HG03442 (cell line): Measurements from ENCODE around the gene MXD4.
A peak's percentile ranks its signal among the peaks of the same experiment; 100 is the strongest.

Experiments used
- ATAC-seq: cut with Tn5 transposase; IDR thresholded peaks from one replicate; pipeline ENCODE4 v1.9.1; 2021; ENCODE audit warnings: mild to moderate bottlenecking, moderate library complexity; ENCODE audit not compliant: unreplicated experiment

The MXD4 gene, protein sequence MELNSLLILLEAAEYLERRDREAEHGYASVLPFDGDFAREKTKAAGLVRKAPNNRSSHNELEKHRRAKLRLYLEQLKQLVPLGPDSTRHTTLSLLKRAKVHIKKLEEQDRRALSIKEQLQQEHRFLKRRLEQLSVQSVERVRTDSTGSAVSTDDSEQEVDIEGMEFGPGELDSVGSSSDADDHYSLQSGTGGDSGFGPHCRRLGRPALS

DNA sequence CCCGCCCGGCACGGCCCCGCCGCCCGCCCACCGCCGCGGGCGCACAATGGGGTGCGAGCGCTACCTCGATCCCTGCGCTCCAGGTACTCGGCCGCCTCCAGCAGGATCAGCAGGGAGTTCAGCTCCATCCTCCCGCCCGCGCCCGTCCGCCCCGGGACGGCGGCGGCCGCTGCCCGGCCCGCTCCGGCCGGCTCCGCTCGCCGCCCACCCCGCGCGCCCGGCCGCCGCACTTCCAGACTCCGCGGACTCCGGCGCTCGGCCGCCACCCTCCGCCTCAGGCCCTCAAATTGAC, at the start of gene MXD4:
Gene MXD4, minus strand, starts transcription at position 257 of the 292 bp plus-strand sequence. Its CDS starts 129 bp downstream, at position 128.
- ATAC-seq, result peak; percentile 1

DNA sequence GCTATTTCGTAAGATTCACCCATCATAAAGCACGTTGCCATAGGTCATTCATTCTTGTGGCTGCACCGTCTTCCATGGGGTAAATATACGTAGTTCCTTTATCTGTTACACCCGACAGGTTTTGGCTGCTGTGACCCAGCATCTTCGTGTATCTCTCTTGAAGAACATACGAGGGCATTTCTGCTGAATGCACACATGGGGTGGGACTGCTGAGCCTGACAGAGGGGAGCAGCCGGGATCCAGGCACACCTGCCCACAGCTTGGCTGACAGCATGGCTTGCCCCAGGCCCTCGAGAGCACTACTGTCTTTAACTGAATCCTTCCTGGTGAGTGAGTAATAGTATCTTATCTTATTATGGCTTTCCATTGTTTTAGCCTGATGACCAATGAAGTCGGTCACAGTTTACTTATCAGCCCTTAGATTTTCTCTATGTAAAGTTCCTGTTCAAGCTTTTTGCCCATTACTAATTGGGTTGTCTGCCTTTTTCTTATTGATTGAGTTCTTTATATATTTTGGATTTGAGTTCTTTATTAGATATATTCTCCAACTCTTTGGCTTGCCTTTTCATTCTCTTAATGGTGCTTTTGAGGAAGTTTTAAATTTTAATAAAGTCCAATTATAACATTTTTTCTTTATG, 45.0 kb upstream of the MXD4 start:
- ATAC-seq, result no peak

DNA sequence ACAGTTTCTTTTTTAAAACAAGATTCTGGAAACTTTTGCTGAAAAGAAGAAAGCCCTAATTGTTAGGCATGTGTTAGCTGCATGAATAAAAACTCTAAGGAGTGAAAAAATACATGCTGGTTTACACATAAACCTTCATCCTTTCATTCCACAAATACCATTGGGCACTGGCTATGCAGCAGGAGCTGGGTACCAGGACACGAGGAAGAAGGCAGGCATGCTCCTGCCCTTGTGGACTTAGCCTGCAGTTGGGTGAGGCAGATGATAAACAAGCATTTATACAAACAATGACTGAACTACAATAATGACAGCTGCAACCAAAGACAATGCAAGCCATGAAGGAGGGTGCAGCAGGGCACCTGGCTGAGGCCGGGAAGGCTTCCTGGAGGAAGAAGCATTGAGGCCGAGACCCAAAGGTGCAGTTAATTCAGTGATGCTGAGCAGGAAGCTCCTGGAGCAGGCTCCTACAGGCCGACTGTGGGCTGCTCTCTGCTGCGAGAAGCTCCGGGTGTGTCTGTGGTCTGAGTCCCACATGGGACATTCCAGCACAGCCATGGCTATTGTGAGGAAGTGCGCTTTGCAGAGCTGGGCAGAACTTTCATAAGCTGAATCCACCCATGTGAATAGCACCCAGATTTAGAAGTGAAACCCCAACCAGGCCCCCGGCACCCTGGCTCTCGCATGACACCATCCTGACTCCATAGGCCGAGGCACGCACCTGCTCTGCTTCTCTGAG, 44.0 kb upstream of the MXD4 start:
- ATAC-seq, result no peak

DNA sequence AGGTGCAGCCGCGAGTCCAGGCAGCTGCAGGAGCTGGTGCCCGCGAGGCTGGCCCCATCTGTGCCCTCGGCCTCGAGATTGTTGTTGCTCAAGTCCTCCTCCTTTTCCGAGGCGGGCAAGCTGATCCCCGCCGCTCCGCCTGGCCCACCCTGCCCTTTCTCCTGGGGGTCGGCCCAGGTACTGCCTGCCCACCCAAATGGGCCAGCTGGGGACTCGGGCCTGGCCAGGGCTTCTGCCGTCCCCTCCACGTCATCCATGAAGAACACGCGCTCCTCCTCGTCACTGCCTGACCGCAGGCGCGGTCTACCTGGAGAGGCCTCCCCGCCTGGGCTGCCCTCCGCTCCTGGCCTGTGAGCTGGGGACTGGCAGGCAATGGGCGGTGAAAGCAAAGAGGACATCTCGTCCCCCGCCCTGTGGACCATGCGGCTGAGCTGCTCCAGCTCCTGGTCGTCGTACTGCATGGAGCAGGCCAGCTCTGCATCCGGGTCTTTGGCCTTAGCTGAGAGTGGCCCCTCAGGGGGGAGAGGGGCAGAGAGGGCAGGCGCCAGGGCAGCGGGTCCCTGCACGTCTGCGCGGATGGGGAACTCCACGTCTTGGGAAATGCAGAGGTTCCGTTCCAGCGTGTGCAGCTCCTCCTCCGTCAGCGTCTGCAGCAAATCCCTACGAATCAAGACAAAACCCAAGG, 43.1 kb upstream of the MXD4 start:
- no peak for ATAC-seq

DNA sequence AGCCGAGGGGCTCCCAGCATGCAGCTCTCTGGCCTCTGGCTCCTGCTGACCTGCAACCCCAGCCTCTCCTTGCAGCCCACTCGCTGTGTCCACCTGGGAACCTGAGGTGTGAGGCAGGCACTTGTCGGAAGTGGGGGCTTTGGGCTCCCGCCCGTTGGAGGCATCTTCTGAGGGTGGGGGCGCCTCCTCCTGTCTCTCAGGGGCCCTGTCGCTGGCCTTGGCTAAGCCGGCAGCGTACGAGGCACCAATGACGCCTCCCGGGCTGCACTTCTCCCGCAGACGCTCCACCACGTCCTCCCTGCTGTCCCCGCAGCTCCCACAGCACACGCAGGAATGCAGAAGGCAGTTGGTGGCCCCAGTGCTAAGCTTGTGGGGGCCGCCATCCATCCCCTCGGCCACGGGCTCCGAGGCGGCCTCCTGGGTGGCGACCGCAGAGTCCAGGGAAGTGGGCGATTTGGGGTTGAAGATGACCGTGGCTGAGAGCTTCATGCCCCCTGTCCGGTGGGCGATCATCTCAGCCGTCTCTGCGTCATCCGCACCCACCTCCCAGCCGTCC, 42.5 kb upstream of the MXD4 start:
- no peak for ATAC-seq

DNA sequence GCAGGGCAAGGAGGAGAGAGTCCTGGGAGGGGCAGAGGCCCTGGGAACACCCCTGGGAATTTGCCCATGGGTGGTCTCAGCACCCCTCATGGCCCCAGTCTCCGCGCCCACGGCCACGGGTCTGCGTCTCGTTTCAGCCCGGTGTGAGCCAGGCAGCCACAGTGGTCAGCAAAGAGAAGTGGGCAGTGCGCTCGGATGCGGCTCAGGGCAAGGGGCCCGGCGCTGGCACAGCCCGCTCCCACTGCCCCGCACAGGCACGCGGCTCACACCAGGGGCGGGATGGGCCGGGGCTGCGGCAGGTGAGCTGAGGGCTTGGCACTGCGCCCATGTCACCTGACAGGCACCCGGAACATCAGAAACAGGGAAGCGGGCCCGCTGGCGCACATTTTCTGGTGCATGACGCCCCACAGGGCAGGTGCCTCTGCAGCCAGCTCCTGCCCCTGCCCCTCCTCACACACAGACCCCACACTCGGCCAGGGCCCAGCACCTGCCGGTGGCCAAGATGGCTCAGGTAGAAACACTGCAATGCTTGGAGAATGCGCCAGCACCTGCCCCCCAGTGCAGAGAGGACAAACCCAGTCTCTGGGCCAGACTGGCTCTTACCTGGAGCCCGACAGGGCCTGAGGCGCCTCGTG, 41.9 kb upstream of the MXD4 start:
- ATAC-seq, result no peak

DNA sequence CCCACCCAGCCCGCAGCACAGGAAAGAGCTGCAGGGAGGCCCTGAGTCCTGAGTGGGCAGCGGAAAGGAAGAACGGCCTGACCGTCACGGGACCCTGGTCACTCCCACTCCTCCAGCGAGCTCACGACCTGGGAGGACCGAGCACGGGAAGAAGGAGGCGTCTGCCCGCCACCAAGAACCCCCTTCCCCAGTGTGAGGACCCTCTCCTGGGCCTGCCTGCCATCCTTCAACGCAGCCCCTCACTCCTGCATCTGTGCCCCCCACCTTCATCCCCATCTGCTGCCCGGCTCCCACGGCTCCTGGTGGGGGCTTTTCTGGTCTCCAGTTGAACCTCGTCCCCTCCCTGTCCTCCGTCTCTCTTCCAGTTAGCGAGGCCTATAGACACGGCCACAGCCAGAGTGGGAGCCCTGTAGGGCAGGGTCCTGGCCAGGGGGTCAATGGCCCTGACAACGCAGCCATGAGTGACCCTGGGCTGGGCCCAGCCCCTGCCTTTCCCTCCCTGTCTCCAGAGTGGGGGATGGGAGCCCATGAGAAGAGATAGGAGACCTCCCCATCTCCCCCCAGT, 41.3 kb upstream of the MXD4 start:
- ATAC-seq, result no peak

DNA sequence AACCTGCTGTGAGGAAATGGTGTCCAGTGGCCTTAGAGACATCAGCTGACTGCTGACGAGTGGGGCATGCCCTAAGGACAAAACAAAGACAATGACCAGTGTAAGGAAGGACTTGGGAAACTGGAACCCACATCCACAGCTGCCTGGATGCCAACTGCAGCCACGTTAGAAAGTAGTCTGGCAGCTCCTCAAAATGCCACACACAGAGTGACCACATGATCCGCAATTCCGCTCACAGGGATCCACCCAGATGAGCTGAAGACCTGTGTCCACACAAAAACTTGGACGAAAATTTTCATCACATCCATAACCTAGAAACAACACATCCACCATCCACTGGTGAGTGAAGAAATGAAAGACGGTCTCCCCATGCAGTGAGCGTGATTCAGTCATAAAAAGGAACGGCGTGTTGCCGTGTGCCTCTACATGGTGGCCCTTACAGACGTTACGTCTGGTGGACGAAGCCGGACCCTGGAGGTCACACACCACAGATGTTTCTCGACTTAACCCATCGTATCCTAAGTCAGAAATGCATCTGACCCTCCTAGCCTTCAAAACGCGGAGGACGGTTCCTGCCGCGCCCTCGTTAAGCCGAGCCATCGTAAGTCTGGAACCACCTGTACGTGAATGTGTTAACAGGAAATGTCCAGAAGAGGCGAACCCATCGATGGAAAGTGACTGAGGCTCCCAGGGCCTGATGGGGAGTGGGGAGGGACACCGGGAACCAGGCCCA, 40.6 kb upstream of the MXD4 start:
- ATAC-seq, result no peak

DNA sequence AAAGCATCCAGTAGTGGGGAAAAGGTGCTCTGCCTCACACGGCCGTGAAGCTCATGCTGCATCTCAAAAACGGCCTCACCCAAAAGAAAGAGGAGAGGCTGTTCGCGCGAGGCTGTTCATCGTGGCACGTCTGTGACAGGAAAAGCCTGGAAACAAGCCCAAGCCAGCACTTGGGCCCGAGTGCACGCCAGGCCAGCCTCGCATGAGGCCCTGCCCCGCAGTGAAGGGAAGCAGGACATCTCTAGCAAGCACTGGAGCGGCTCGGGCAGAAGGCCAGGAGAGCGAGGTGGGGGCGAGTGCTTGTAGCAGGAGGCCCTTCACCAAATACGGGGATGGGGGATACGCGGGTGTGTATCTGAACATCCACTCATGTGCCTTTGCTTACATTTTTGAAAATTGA, 39.9 kb upstream of the MXD4 start:
- ATAC-seq, result no peak

DNA sequence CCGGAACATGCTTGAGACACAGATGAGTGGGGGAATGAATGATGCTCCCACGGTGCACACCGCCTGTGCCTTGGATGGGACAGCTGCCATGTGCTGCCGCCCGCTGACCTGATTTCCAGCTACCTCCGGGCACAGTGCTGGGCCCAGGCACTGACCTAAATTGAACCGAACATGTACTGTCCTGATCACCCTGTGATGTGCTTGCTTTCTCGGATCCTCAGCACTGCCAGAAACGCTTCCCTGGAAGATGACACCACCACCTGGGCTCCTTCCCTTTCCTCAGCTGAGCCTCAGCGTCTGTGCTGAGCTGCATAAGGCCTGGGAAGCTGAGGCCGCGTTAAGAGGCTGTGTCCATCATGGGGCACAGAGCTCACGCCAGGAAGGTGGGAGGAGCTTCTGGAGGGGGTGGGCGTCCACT, 39.3 kb upstream of the MXD4 start:
- no peak for ATAC-seq

DNA sequence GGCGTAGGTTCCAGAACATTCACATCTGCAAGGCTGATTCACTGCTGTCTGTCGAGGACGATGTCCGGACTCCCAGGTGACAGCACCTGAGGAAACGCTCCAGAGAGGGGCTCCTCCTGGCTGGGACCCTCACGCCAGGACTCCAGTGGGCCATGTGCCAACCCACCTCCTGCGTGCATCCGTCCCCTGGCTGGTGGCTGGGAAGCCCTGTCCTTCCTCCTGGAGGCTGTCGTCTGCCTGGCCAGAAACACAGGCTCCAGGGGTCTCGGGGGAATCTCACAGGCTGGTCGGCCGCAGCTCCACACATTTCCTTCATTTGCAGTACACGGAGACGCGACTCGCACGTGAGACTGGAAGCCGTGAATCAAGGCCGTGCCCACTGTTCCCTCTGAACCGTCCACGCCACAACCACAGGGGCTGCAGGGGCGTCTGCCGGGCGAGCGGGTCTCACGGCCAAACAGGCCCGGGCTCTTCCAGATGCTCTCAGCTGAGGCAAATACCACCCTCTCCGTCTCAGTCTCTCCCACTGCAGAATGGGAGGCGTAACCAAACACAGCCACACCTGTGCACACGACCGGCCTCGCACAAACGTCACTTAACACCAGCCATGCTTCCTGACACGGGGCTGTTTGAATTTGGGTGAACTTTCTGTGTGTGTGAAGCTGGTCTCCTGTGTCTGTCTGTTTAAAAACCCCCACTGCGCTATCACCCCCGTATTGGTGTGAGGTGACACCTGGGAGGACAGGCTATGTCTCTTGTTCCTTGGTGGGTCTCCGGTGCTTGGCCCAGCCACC, 38.7 kb upstream of the MXD4 start:
- no peak for ATAC-seq

DNA sequence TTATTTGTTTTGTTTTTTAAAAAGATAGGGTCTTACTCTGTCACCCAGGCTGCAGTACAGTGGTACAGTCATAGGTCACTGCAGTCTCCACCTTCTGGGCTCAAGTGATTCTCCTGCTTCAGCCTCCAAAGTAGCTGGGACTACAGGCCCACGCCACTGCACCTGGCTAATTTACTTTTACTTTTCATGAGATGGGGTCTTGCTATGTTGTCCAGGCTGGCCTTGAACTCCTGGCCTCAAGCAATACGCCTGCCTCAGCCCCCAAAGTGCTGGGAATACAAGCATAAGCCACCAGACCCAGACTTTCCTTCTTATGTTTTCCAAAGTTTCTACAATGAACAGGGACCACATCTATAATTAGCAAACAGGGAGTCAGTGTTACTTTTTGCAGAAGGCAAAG, 37.9 kb upstream of the MXD4 start:
- ATAC-seq, result no peak

DNA sequence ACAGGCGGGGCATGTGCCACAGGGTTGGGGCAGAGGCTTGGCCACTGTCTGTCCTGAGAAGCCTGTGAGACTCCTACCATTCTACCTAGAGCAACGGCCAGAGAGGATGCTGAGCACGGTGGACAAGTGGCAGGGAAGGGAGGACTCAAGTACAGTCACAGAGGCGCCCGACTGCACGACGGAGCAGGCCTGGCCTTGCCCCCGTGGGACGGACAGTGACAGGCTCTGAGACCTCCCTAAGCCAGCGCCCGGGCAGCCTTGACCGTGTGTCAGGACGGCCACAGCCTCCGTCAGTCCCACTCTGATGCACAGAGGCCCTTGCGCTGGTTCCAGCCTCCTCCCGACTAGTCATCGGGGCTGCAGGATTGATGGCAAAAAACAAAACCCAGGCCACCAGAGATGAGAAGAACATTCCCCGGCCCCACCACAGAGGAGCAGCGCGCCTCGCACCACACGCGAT, 36.7 kb upstream of the MXD4 start:
- no peak for ATAC-seq

DNA sequence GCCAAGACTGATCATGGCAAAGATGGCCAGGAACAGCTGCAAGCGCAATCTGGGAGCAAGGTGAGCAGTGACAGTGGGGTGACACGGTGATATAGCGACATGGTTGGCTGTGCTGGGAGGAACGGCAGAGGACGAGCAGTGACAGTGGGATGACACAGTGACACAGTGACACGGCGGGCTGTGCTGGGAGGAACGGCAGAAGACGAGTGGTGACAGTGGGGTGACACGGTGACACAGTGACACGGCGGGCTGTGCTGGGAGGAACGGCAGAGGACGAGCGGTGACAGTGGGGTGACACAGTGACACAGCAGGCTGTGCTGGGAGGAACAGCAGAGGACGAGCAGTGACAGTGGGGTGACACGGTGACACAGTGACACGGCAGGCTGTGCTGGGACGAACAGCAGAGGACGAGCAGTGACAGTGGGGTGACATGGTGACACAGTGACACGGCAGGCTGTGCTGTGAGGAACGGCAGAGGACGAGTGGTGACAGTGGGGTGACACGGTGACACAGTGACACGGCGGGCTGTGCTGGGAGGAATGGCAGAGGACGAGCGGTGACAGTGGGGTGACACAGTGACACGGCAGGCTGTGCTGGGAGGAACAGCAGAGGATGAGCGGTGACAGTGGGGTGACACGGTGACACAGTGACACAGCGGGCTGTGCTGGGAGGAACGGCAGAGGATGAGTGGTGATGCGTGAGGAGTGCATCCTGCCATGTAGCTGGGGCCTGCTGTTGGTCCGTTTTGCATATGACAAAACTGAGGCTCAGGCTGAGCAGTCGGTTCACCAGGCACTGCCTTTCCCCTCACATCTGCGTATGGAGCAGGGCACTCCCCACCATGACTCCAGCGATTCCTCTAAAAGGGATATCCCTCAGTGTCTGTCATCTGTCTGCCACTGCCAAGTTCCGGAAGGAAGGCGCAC, 36.0 kb upstream of the MXD4 start:
- no peak for ATAC-seq

DNA sequence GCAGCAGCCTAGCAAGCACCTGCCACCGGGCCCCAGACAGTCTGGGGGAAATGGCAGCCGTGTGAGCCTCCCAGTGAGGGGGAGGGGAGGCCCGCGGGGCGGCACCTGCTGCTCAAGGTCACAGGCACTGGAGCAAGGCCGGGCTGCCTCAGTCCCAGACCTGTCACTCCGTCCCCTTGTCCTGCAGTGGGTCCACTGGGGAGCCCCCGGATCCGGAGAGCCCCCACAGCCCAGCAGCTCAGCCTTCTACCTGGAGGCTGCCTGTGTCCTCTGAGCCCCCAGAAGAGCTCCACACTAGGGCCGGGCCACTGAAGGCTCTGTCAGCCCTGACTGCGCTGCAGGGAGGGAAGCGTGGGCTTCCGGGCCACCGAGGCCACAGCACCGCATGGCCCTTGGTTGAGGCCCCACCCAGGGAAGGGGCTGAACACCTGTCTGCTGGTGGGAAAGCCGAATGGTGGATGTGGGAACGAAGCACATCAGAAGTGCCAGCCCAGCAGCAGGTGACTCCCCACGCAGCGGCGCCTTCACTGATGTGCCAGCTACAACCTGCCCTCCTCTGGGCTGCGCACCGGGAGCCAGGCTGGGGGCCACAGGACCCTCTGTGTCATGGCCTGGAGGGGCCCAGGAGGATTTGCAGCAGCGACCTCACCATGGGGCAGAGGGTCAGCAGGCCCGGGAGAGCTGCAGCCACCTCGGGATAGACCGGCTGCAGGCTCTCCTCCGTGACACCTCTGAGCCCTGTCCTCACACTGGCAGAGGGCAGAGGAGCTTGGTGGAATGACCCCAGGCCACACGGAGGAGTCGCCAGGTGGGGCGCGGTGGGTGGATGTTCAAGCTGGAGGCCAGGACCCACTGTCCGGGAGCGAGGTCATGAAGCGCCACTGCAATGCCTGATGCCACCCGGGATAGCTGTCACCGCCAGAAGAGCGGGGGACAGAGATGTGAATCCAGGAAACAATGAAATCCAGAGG, 35.0 kb upstream of the MXD4 start:
- ATAC-seq, result no peak

DNA sequence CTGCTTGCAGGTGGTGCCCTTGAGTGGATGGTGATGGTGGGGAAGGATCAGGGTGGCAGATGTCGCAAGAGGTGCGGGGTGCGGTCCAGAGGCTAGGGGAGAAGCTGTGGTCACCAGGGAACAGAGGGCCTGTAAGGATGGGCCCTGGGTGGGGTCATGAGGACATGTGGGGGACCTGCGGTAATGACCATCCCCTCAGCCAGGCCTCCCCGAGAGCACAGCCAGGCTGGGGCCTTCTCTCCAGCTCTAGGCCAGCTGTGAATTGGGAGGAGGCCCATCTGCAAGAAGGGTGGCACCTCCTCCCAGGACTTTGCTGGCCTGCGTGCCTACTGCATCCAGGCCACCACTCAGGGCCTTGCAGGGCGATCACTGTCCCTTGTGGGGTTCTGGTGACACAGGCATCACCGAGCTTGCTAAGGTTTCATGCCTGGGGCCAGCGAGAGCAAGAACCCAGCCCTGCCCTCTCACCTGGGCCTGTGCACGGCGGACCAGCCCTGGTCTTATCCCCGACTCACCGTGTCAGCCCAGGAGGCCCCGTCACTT, 34.1 kb upstream of the MXD4 start:
- ATAC-seq, result no peak

DNA sequence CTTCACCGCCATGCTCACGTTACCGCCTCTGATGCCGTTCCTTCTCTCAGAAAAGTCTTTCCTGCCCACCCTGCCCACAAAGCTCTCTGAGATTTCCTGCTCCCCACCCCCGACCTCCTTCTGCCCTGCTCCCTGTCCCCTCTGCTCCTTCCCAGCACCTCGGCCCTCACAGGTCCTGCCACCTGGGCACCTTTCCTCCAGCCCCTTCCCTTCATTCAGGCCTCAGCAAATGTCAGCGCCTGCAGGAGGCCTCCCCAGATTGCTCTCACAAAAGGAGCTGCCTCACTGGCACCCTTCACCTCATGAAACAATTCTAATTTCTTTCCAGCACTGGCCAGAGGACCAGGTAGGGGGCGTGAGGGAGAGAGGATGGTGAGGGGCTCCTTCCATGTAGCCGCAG, 33.6 kb upstream of the MXD4 start:
- no peak for ATAC-seq
